SU-DHL-6 (cell line): ENCODE measurements around the gene PPP3CA.

ENCODE experiments used
- EZH2phosphoT487 ChIP-seq: fragments of 200-600 bp; sonication (generic), shearing (Covaris generic); conservative IDR thresholded peaks from 2 replicates; pipeline ENCODE4 v1.6.1; 2018; ENCODE audit warnings: mild to moderate bottlenecking, antibody characterized with exemption, low read length, moderate library complexity, mixed read lengths
- TF ChIP-seq, protein P1 (sequence below): fragments of 200-600 bp; sonication (generic); IDR thresholded peaks from one replicate; pipeline ENCODE4 v1.5.1; 2017; ENCODE audit warnings: antibody characterized with exemption, mild to moderate bottlenecking, low read length, moderate library complexity; ENCODE audit not compliant: insufficient read depth, poor library complexity, severe bottlenecking

GRCh38 chr4:101141855-101142254 is 205.5 kb downstream of the PPP3CA start:
- TF ChIP-seq, protein P1, sequence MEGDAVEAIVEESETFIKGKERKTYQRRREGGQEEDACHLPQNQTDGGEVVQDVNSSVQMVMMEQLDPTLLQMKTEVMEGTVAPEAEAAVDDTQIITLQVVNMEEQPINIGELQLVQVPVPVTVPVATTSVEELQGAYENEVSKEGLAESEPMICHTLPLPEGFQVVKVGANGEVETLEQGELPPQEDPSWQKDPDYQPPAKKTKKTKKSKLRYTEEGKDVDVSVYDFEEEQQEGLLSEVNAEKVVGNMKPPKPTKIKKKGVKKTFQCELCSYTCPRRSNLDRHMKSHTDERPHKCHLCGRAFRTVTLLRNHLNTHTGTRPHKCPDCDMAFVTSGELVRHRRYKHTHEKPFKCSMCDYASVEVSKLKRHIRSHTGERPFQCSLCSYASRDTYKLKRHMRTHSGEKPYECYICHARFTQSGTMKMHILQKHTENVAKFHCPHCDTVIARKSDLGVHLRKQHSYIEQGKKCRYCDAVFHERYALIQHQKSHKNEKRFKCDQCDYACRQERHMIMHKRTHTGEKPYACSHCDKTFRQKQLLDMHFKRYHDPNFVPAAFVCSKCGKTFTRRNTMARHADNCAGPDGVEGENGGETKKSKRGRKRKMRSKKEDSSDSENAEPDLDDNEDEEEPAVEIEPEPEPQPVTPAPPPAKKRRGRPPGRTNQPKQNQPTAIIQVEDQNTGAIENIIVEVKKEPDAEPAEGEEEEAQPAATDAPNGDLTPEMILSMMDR = no peak
- TF ChIP-seq EZH2phosphoT487 = no peak
